H1 (cell line): ENCODE data around the gene LTA. TPM values are rescaled to one million over a fixed set of nuclear protein-coding genes. Genes with fewer than 3 reads are reported as not detected.
A peak's percentile ranks its signal among the peaks of the same experiment; 100 is the strongest.

Experiments used
- CTCF ChIA-PET: fragments of 300-600 bp; sonication (Branson Sonifier 250); formaldehyde crosslinking; loops from one replicate; lab custom pipeline; 2021; ENCODE audit not compliant: partially characterized antibody; lab: Charles Lee
- POLR2A ChIA-PET: fragments of 300-600 bp; sonication (Branson Sonifier 250); formaldehyde crosslinking; loops from one replicate; lab custom pipeline; 2021; ENCODE audit warnings: inconsistent platforms; ENCODE audit not compliant: partially characterized antibody; lab: Charles Lee
- DNase-seq, 2 experiments: peaks; one replicate each; pipeline versions ENCODE4 v3.0.0 to v3.0.0-alpha.2; 2010 to 2022; ENCODE audit warnings: low spot score in 2 of 2, low read depth in 1 of 2, mixed read lengths in 1 of 2
- FAIRE-seq: peaks from 2 replicates; lab custom pipeline; 2011; peaks lifted over from hg19 to GRCh38; lab: Jason Lieb, UNC
- H2AFZ ChIP-seq: 2 replicates; pipeline ENCODE4 v1.8.1; 2012; ENCODE audit warnings: low read length, inconsistent platforms
- H2AK5ac ChIP-seq: 2 replicates; pipeline ENCODE4 v1.6.1; 2013; ENCODE audit warnings: low read depth, low read length
- H2BK120ac ChIP-seq: replicated peaks from 2 replicates; pipeline ENCODE3; 2013; ENCODE audit warnings: low read depth, low read length, inconsistent platforms
- H2BK12ac ChIP-seq: 2 replicates; pipeline ENCODE4 v1.6.1; 2013; ENCODE audit warnings: low read depth, low read length
- H2BK15ac ChIP-seq: 2 replicates; pipeline ENCODE4 v1.6.1; 2013; ENCODE audit warnings: low read length
- H2BK20ac ChIP-seq: 2 replicates; pipeline ENCODE4 v1.6.1; 2013; ENCODE audit warnings: low read length
- H2BK5ac ChIP-seq: 2 replicates; pipeline ENCODE4 v1.6.1; 2013; ENCODE audit warnings: low read depth, low read length
- H3K14ac ChIP-seq: 2 replicates; pipeline ENCODE4 v1.6.1; 2013; ENCODE audit warnings: inconsistent platforms; ENCODE audit not compliant: insufficient read length
- H3K18ac ChIP-seq: 2 replicates; pipeline ENCODE4 v1.6.1; 2013; ENCODE audit warnings: low read length; ENCODE audit errors: extremely low read depth
- H3K23ac ChIP-seq: 2 replicates; pipeline ENCODE4 v1.6.1; 2013; ENCODE audit warnings: inconsistent platforms; ENCODE audit not compliant: insufficient read length
- H3K23me2 ChIP-seq: 2 replicates; pipeline ENCODE4 v1.6.1; 2013; ENCODE audit warnings: low read depth, low read length
- H3K27ac ChIP-seq: 2 replicates; pipeline ENCODE4 v1.6.1; 2011; ENCODE audit warnings: low read depth, low read length, inconsistent platforms
- H3K27me3 ChIP-seq, 4 experiments: replicated peaks in 1 of 4; 1 replicate in 1 of 4; 2 replicates in 3 of 4; pipeline versions ENCODE4 v1.6.1 to v1.8.1; 2011 to 2013; ENCODE audit warnings: low read length in 3 of 4, mild to moderate bottlenecking in 3 of 4, inconsistent platforms in 2 of 4, mixed read lengths in 2 of 4, moderate library complexity in 1 of 4; ENCODE audit not compliant: control insufficient read depth in 3 of 4, insufficient read depth in 3 of 4; ENCODE audit errors: extremely low read depth in 1 of 4
- H3K36me3 ChIP-seq, 4 experiments: 2 replicates each; pipeline versions ENCODE4 v1.6.1 to v1.8.1; 2011 to 2013; ENCODE audit warnings: mild to moderate bottlenecking in 4 of 4, low read length in 3 of 4, moderate library complexity in 2 of 4, control low read depth in 1 of 4, inconsistent platforms in 1 of 4; ENCODE audit not compliant: insufficient read depth in 4 of 4, control insufficient read depth in 2 of 4
- H3K4ac ChIP-seq: replicated peaks from 2 replicates; pipeline ENCODE3; 2013; ENCODE audit warnings: low read length, low read depth, mixed read lengths, inconsistent platforms; ENCODE audit not compliant: insufficient read length
- H3K4me1 ChIP-seq, 4 experiments: replicated peaks in 1 of 4; 1 replicate in 1 of 4; 2 replicates in 3 of 4; pipeline versions ENCODE4 v1.6.1 to v1.8.1; 2011 to 2013; ENCODE audit warnings: low read length in 3 of 4, inconsistent platforms in 2 of 4, mixed read lengths in 1 of 4; ENCODE audit not compliant: insufficient read depth in 4 of 4, control insufficient read depth in 3 of 4
- H3K4me2 ChIP-seq, 2 experiments: 2 replicates each; pipeline versions ENCODE4 v1.6.1 to v1.8.1; 2011 to 2013; ENCODE audit warnings: low read depth in 2 of 2, low read length in 2 of 2, control low read depth in 1 of 2, inconsistent platforms in 1 of 2, mild to moderate bottlenecking in 1 of 2; ENCODE audit not compliant: insufficient read depth in 1 of 2
- H3K4me3 ChIP-seq, 4 experiments: fragments of 200-600, 300-600 bp in 1 of 4; sonication (generic), shearing (Covaris generic), sonication (Bioruptor Twin) in 1 of 4; 2 replicates each; pipeline versions ENCODE4 v1.5.1 to v1.8.1; 2011 to 2016; ENCODE audit warnings: low read length in 4 of 4, low read depth in 3 of 4, control low read depth in 2 of 4, inconsistent platforms in 2 of 4, mild to moderate bottlenecking in 2 of 4, mixed read lengths in 1 of 4, moderate library complexity in 1 of 4; ENCODE audit not compliant: insufficient read depth in 2 of 4; ENCODE audit errors: extremely low read depth in 1 of 4
- H3K56ac ChIP-seq: replicated peaks from 2 replicates; pipeline ENCODE3; 2013; ENCODE audit warnings: low read depth, mild to moderate bottlenecking, mixed read lengths, low read length, inconsistent platforms; ENCODE audit not compliant: insufficient read length
- H3K79me1 ChIP-seq: 2 replicates; pipeline ENCODE4 v1.6.1; 2013; ENCODE audit warnings: low read depth, low read length, control low read depth
- H3K79me2 ChIP-seq, 2 experiments: 2 replicates each; pipeline versions ENCODE4 v1.6.1 to v1.8.1; 2012 to 2013; ENCODE audit warnings: low read length in 2 of 2, mild to moderate bottlenecking in 2 of 2, inconsistent platforms in 1 of 2; ENCODE audit not compliant: insufficient read depth in 2 of 2, control insufficient read depth in 1 of 2
- H3K9ac ChIP-seq, 4 experiments: replicated peaks in 1 of 4; 1 replicate in 1 of 4; 2 replicates in 3 of 4; pipeline versions ENCODE4 v1.6.1 to v1.8.1; 2011 to 2013; ENCODE audit warnings: low read depth in 3 of 4, low read length in 3 of 4, control low read depth in 2 of 4, mild to moderate bottlenecking in 2 of 4, moderate library complexity in 2 of 4, inconsistent platforms in 1 of 4; ENCODE audit errors: extremely low read depth in 1 of 4
- H3K9me3 ChIP-seq, 2 experiments: 2 replicates each; pipeline versions ENCODE4 v1.6.1 to v1.8.1; 2012 to 2013; ENCODE audit warnings: mild to moderate bottlenecking in 2 of 2, moderate library complexity in 2 of 2, control low read depth in 1 of 2, inconsistent platforms in 1 of 2, low read depth in 1 of 2, low read length in 1 of 2, mixed read lengths in 1 of 2; ENCODE audit not compliant: insufficient read depth in 2 of 2
- H4K20me1 ChIP-seq, 2 experiments: replicated peaks in 1 of 2; 2 replicates each; pipeline versions ENCODE3 to v1.8.1; 2011 to 2013; ENCODE audit warnings: inconsistent platforms in 2 of 2, low read length in 2 of 2, mild to moderate bottlenecking in 1 of 2; ENCODE audit not compliant: insufficient read depth in 2 of 2, control insufficient read depth in 1 of 2
- H4K5ac ChIP-seq: 2 replicates; pipeline ENCODE4 v1.6.1; 2013; ENCODE audit warnings: low read length, low read depth, mixed read lengths, inconsistent platforms; ENCODE audit not compliant: insufficient read length
- H4K8ac ChIP-seq: 2 replicates; pipeline ENCODE4 v1.8.0; 2013; ENCODE audit warnings: mild to moderate bottlenecking, moderate library complexity, low read length, inconsistent platforms; ENCODE audit not compliant: insufficient read depth; ENCODE audit errors: extremely low read depth
- H4K91ac ChIP-seq: replicated peaks from 2 replicates; pipeline ENCODE3; 2013; ENCODE audit warnings: low read length, mixed read lengths, inconsistent platforms; ENCODE audit not compliant: insufficient read length
- EGR1 ChIP-seq: IDR thresholded peaks from 2 replicates; pipeline ENCODE4 v1.6.1; 2011; ENCODE audit warnings: low read depth, low read length, borderline replicate concordance
- HDAC2 ChIP-seq, 2 experiments: fragments of 300-600 bp in 1 of 2; sonication (generic) in 1 of 2; IDR thresholded peaks; 2 replicates each; pipeline ENCODE4 v1.6.1; 2011 to 2012; ENCODE audit warnings: low read depth in 2 of 2, low read length in 2 of 2, mild to moderate bottlenecking in 2 of 2, moderate library complexity in 2 of 2, borderline replicate concordance in 1 of 2, inconsistent platforms in 1 of 2
- KDM5A ChIP-seq: fragments of 200-600 bp; IDR thresholded peaks from 2 replicates; pipeline ENCODE4 v1.7.1; 2012; ENCODE audit warnings: mild to moderate bottlenecking, low read length, inconsistent platforms, mixed read lengths
- NRF1 ChIP-seq: IDR thresholded peaks from 2 replicates; pipeline ENCODE4 v1.6.1; 2011; ENCODE audit warnings: mild to moderate bottlenecking, low read depth, low read length, improper control_type of control experiment
- POLR2A ChIP-seq, 2 experiments: IDR thresholded peaks; 1 replicate in 1 of 2; 2 replicates in 1 of 2; pipeline ENCODE4 v1.6.1; 2011; ENCODE audit warnings: low read depth in 2 of 2, low read length in 2 of 2, mild to moderate bottlenecking in 2 of 2; ENCODE audit errors: control extremely low read depth in 1 of 2
- POLR2AphosphoS5 ChIP-seq: IDR thresholded peaks from 2 replicates; pipeline ENCODE4 v1.6.1; 2011; ENCODE audit warnings: low read depth, low read length
- SIN3A ChIP-seq, 2 experiments: IDR thresholded peaks in 1 of 2; conservative IDR thresholded peaks in 1 of 2; 2 replicates each; pipeline ENCODE4 v1.6.1; 2011 to 2012; ENCODE audit warnings: low read length in 2 of 2, improper control_type of control experiment in 1 of 2, low read depth in 1 of 2, mild to moderate bottlenecking in 1 of 2
- TAF1 ChIP-seq: IDR thresholded peaks from 2 replicates; pipeline ENCODE4 v1.6.1; 2011; ENCODE audit warnings: mild to moderate bottlenecking, low read depth, low read length
- TAF7 ChIP-seq: optimal IDR thresholded peaks from 2 replicates; pipeline ENCODE3; 2011; ENCODE audit warnings: low read depth, mild to moderate bottlenecking, inconsistent platforms, low read length, moderate library complexity, borderline replicate concordance
- YY1 ChIP-seq: IDR thresholded peaks from 2 replicates; pipeline ENCODE4 v1.6.1; 2011; ENCODE audit warnings: low read depth, mild to moderate bottlenecking, low read length
- ZNF274 ChIP-seq: IDR thresholded peaks from 2 replicates; pipeline ENCODE4 v1.7.0; 2012; ENCODE audit warnings: low read length, borderline replicate concordance; ENCODE audit errors: extremely low read depth
- WGBS, 2 experiments: shearing (Covaris generic) in 1 of 2; methylation state at CpG; one replicate each; pipeline versions ENCODE4 v1.1.6 to v1.1.7; 2013 to 2015; ENCODE audit warnings: low lambda C conversion rate in 2 of 2, mixed read lengths in 2 of 2, inconsistent platforms in 1 of 2, low coverage in 1 of 2, missing lambda C conversion rate in 1 of 2; ENCODE audit not compliant: insufficient replicate concordance in 2 of 2, insufficient coverage in 1 of 2, insufficient read length in 1 of 2; ENCODE audit errors: extremely low coverage in 1 of 2, missing lambda C conversion rate in 1 of 2; 5-methylcytosine and 5-hydroxymethylcytosine counted together
- polyA plus RNA-seq, 7 experiments: library from polyadenylated mRNA; depleted of rRNA in 3 of 7; stranded (reverse) in 5 of 7; unstranded in 2 of 7; fragments of >200 nt in 5 of 7; fragments of 200-250 nt in 2 of 7; gene quantifications; 1 replicate in 5 of 7; 2 replicates in 1 of 7; 4 replicates in 1 of 7; pipeline versions ENCODE4 v1.2.1 to v1.2.3, GENCODE V29; 2011 to 2013; ENCODE audit warnings: missing spikeins in 2 of 7, mixed read lengths in 2 of 7
- total RNA-seq: library from RNA; stranded (reverse); fragmentation: NEBNext Ultra II Directional; extraction: Animal tissue kit (Norgen Biotek cat#: 25700); gene quantifications from 2 replicates; pipeline ENCODE4 v1.2.1, GENCODE V29; 2021

Gene LTA
- total and polyA plus RNA-seq, 2 of the 8 experiments (the other 6 are each of a cell fraction or from before 2014, with no cell fraction given), result not detected

- no peak for FAIRE-seq
- Histone ChIP-seq H4K20me1 (peaks cover 4 to 14% of the 10 kb centered on the region in 2 experiments), H3K23ac (peak within 1 kb of the TSS; percentile 19), H3K9me3 (no peaks in the 10 kb centered on the region), H3K4ac (peak within 1 kb of the TSS; percentile 65), H3K56ac (peak within 1 kb of the TSS; percentile 83), H3K27ac (peak within 1 kb of the TSS; percentile 99), H2BK12ac (peak within 1 kb of the TSS; percentile 56; the same call in 1 of the 2 replicates), H2BK120ac (peak within 1 kb of the TSS; percentile 36), H4K5ac (peak within 1 kb of the TSS; percentile 92), H2AK5ac (peak within 1 kb of the TSS; percentile 61; the same call in 1 of the 2 replicates), H3K14ac (peak within 1 kb of the TSS; percentile 73), H4K91ac (peak within 1 kb of the TSS; percentile 75), H2AFZ (no peak within 1 kb of the TSS; the same call in 1 of the 2 replicates), H3K4me2 (peak within 1 kb of the TSS; percentile 84 to 93), H2BK5ac (peak within 1 kb of the TSS; percentile 96), H3K36me3 (peaks cover 26 to 39% (median 29%) of the 10 kb centered on the region in 4 experiments), H2BK15ac (peak within 1 kb of the TSS; percentile 48; the same call in 1 of the 2 replicates), H3K27me3 (no peaks in the 10 kb centered on the region), H3K18ac (peak within 1 kb of the TSS; percentile 98), H3K4me3 (peak within 1 kb of the TSS; percentile 88 to 98 (median 98)), H3K79me1 (peaks cover 11% of the 10 kb centered on the region; the same call in 1 of the 2 replicates), H2BK20ac (no peak within 1 kb of the TSS), H3K4me1 (peaks cover under 1 to 9% (median 3%) of the 10 kb centered on the region in 4 experiments; a peak in 5 of 7 replicates), H3K23me2 (peaks cover 8% of the 10 kb centered on the region; the same call in 1 of the 2 replicates), H4K8ac (peak within 1 kb of the TSS; percentile 99; the same call in 1 of the 2 replicates), H3K79me2 (peaks cover 24 to 43% of the 10 kb centered on the region in 2 experiments), H3K9ac (peak within 1 kb of the TSS; percentile 93 to 99 (median 96))
- CTCF ChIA-PET, result interaction anchor here (1.0 to 2.3 kb wide), 4 partner anchors 14 to 73 kb away, joined by 3 to 9 read pairs (median 5); partner anchors contain the start of gene NFKBIL1
- 3% methylated on average over 21 of the region's 67 CpGs; no CpG with 5 or more reads in 1 of the 2 experiments for WGBS, 2 experiments
- POLR2A ChIA-PET, result interaction anchor here (0.6 to 34.9 kb wide), 16 partner anchors 9 to 423 kb away, joined by 3 to 883 read pairs (median 6); partner anchors contain the start of genes APOM, ATP6V1G2, BAG6 and C6orf47
- peak; percentile 43 to 90 for DNase-seq
- no peak for TF ChIP-seq ZNF274
- 0 out of 2 replicates have a peak, but pooled peaks have one; percentile 6 for TF ChIP-seq EGR1
- peak in 1 of 2 experiments; percentile 60; a peak in 1 of 4 replicates for TF ChIP-seq HDAC2 (IDR thresholded peaks at IDR 0.05; ENCODE audit: borderline replicate concordance in 1 of 2, low read depth in 2 of 2, low read length in 2 of 2)
- peak; percentile 97 for TF ChIP-seq TAF1
- peak; percentile 90 for TF ChIP-seq TAF7
- 0 out of 2 replicates have a peak, but pooled peaks have one; percentile 20 for TF ChIP-seq KDM5A
- peak; percentile 95 for TF ChIP-seq YY1
- TF ChIP-seq POLR2AphosphoS5, result peak; percentile 98
- TF ChIP-seq SIN3A (conservative IDR thresholded peaks at IDR 0.05 in 1 of 2, IDR thresholded peaks at IDR 0.05 in 1 of 2; ENCODE audit: low read depth in 1 of 2, low read length in 2 of 2), result peak in 1 of 2 experiments; percentile 63; a peak in 1 of 4 replicates
- no peak for TF ChIP-seq NRF1
- peak; percentile 75 to 83 for TF ChIP-seq POLR2A (IDR thresholded peaks at IDR 0.05; ENCODE audit: control extremely low read depth in 1 of 2, low read depth in 2 of 2, low read length in 2 of 2)
Observed at GRCh38 chr6:31620586-31621319, 48.7 kb downstream of the LTA start, which contains the start of gene PRRC2A. Gene PRRC2A, plus strand, starts transcription at chr6:31620715. Its CDS starts 2,075 bp downstream, at chr6:31622790.
